ENCODE results near the gene GATA2. TPM values are rescaled to one million over a fixed set of nuclear protein-coding genes. Genes with fewer than 3 reads are reported as not detected.

The GATA2 gene
- total RNA-seq, 1 donor from 2014 or later = 23.9 TPM

DNA sequence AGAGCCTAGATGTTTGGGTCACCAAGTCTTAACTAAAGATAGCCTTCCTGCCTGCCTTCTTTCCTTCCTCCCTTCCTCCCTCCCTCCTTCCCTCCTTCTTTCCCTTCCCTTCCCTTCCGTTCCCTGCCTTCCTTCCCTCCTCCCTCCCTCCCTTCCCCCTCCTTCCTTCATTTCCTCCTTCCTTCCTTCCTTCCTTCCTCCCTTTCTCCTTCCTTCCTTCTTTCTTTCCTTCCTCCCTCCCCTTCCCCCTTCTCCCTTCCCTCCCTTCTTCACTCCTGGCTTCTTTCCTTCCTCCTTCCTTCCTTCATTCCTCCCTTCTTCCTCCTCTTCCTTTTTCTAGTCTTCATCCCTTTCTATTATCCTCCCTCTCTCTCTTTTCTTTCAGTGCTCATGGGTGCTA lies 28.3 kb downstream of the GATA2 start:
- no peak for DNase-seq (ENCODE audit: extremely low spot score, unreplicated experiment)
- Mint-ChIP-seq H3K4me3 (no peak overlapping the region), H3K36me3 (no peaks in the 10 kb centered on the region), H3K27ac (no peak overlapping the region), H3K27me3 (peaks cover 48% of the 10 kb centered on the region), H3K4me1 (ENCODE audit: unreplicated experiment) (no peaks in the 10 kb centered on the region), H3K9me3 (no peaks in the 10 kb centered on the region)
- TF ChIP-seq, protein P1, sequence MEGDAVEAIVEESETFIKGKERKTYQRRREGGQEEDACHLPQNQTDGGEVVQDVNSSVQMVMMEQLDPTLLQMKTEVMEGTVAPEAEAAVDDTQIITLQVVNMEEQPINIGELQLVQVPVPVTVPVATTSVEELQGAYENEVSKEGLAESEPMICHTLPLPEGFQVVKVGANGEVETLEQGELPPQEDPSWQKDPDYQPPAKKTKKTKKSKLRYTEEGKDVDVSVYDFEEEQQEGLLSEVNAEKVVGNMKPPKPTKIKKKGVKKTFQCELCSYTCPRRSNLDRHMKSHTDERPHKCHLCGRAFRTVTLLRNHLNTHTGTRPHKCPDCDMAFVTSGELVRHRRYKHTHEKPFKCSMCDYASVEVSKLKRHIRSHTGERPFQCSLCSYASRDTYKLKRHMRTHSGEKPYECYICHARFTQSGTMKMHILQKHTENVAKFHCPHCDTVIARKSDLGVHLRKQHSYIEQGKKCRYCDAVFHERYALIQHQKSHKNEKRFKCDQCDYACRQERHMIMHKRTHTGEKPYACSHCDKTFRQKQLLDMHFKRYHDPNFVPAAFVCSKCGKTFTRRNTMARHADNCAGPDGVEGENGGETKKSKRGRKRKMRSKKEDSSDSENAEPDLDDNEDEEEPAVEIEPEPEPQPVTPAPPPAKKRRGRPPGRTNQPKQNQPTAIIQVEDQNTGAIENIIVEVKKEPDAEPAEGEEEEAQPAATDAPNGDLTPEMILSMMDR (conservative IDR thresholded peaks at IDR 0.05) = no peak

DNA sequence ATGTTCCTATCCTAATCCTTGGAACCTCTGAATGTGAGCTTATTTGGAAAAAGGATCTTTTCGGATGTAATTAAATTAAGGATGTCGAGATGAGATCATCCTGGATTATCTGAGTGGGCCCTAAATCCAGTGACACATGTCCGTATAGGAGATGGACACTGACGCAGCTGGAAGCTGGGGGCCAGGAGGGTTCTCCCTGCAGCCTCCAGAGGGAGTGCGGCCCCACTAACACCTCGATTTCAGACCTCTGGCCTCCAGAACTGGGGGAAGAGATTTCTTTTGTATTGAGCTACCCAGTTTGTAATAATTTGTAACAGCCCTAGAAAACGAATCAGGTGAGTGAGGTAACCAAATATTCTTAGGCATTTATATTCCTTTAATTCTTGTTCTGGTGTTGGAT lies 28.8 kb downstream of the GATA2 start:
- Mint-ChIP-seq H3K27me3 (peaks cover 48% of the 10 kb centered on the region), H3K36me3 (no peaks in the 10 kb centered on the region)

DNA sequence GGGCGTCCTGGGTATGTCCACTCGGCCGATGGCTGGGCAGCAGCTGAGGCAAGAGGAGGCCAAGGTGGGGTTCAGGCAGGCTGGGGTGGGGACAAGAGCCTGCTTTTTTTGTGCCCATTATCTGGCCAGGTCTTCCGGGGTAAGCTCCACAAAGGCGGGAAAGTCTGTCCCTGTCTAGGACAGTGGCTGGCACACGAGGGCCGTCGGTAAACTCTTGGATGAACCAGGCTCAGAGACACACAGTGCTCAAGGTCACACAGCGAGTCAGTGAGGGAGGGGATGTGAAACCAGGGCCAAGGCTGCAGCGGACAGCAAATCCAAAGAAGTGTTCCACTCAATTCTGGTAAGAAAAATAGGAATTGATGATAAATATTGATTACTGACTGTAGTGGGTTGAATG lies 29.2 kb downstream of the GATA2 start:
- Mint-ChIP-seq H3K4me3 (no peak overlapping the region), H3K36me3 (no peaks in the 10 kb centered on the region), H3K27ac (no peak overlapping the region), H3K4me1 (ENCODE audit: unreplicated experiment) (no peaks in the 10 kb centered on the region), H3K27me3 (peaks cover 47% of the 10 kb centered on the region), H3K9me3 (no peaks in the 10 kb centered on the region)
- TF ChIP-seq, protein P1 (conservative IDR thresholded peaks at IDR 0.05) = no peak
- DNase-seq (ENCODE audit: extremely low spot score, unreplicated experiment) = no peak

More for the DNA sequence above, 28.8 kb downstream of the GATA2 start:
- Mint-ChIP-seq H3K4me1 (ENCODE audit: unreplicated experiment) (no peaks in the 10 kb centered on the region), H3K4me3 (no peak overlapping the region), H3K9me3 (no peaks in the 10 kb centered on the region), H3K27ac (no peak overlapping the region)
- no peak for DNase-seq (ENCODE audit: extremely low spot score, unreplicated experiment)
- TF ChIP-seq, protein P1 (conservative IDR thresholded peaks at IDR 0.05) = no peak

DNA sequence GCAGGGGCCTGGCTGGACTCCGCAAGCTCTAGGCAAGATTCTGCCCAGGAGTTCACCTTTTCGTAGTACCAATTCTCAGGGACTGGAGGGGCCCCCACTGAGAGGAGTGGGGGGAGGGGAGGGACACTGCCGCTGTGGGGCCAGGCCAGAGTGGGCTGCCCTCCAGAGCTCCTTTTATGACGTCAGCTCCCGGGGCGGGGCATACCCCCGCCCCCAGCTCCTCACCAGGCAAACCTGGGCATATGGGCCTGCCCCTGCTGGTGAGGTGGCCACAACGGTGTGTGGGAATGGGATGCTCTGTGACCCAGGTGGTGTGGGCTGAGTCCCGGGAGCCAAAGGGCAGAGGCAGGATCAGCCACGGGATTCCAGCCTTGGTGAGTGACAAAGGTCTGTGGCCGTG lies 29.6 kb downstream of the GATA2 start:
- peaks cover 44% of the 10 kb centered on the region for H3K27me3 Mint-ChIP-seq
- no peaks in the 10 kb centered on the region for H3K4me1 Mint-ChIP-seq (ENCODE audit: unreplicated experiment)
- no peaks in the 10 kb centered on the region for H3K9me3 Mint-ChIP-seq
- no peak overlapping the region for H3K4me3 Mint-ChIP-seq
- TF ChIP-seq, protein P1 (conservative IDR thresholded peaks at IDR 0.05) = no peak
- no peak overlapping the region for H3K27ac Mint-ChIP-seq
- no peaks in the 10 kb centered on the region for H3K36me3 Mint-ChIP-seq
- no peak for DNase-seq (ENCODE audit: extremely low spot score, unreplicated experiment)

DNA sequence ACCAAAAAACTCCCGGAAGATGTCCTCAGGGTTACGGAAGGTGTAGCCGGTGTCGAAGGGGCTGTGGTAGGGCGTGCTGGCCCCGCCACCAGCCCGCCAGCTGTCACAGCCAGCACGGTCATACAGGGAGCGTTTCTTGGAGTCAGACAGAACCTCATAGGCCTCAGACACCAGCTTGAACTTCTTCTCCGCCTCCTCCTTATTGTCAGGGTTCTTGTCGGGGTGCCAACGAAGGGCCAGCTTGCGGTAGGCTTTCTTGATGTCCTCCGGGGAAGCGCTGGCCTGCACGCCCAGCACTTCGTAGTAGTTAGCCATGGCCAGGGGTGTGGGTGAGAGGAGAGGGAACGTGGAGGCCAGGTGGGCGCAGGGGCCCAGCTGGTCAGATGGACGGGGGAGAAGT lies 30.1 kb downstream of the GATA2 start:
- TF ChIP-seq, protein P1 (conservative IDR thresholded peaks at IDR 0.05) = no peak
- Mint-ChIP-seq H3K27ac (no peak overlapping the region), H3K4me3 (no peak overlapping the region), H3K4me1 (ENCODE audit: unreplicated experiment) (peaks cover under 1% of the 10 kb centered on the region), H3K36me3 (no peaks in the 10 kb centered on the region), H3K27me3 (peaks cover 44% of the 10 kb centered on the region), H3K9me3 (no peaks in the 10 kb centered on the region)
- DNase-seq (ENCODE audit: extremely low spot score, unreplicated experiment) = no peak

DNA sequence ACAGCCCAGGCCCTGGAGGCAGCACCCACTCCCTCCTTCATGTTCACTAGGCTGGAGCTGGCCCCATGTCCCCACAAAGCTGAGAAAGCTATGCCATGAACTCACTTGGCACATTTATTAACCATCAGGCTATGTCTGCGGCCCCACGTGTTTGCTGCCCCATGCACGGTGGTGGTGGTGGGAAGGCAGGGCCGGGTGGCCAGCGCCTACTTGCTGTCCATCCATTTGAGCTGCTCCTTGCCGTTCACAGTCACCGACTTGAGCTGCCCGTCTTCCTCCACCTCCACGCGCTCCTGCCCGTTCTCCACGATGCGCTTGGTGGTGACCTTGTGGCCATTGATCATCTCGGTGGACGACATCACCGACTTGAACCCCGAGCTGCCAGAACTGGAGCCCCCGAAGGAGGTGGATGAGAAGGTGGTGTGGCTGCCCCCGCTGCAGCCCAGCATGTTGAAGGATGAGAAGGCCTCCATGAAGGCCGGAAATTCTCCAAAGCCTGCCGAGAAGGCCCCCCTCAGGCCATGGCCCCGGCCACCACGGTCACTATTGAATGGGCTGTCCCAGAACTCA lies 30.6 kb downstream of the GATA2 start:
- peaks cover 43% of the 10 kb centered on the region for H3K27me3 Mint-ChIP-seq
- DNase-seq (ENCODE audit: extremely low spot score, unreplicated experiment) = no peak
- H3K4me1 Mint-ChIP-seq (ENCODE audit: unreplicated experiment) = peaks cover 4% of the 10 kb centered on the region
- H3K36me3 Mint-ChIP-seq = no peaks in the 10 kb centered on the region
- H3K9me3 Mint-ChIP-seq = no peaks in the 10 kb centered on the region
- no peak overlapping the region for H3K27ac Mint-ChIP-seq
- TF ChIP-seq, protein P1 (conservative IDR thresholded peaks at IDR 0.05) = no peak
- no peak overlapping the region for H3K4me3 Mint-ChIP-seq

All from type B pancreatic cell (in vitro differentiated cells).